NCI-H2196 (cell line): ENCODE measurements around the gene GPR63.

Source experiments
- DNase-seq: peaks from one replicate; lab custom pipeline; 2025; ENCODE audit not compliant: unreplicated experiment; lab: John Stamatoyannopoulos, UW

Gene GPR63

GRCh38 chr6:96761794-96762193 is 75.5 kb downstream of the GPR63 start:
- no peak for DNase-seq

GRCh38 chr6:96760153-96760687 is 77.1 kb downstream of the GPR63 start:
- no peak for DNase-seq

- no peak for DNase-seq
These were observed 82.2 kb downstream of the GPR63 start for GRCh38 chr6:96755096-96755495.

- DNase-seq = no peak
These were observed 87.4 kb downstream of the GPR63 start for GRCh38 chr6:96749891-96750290.
